Central memory CD8-positive, alpha-beta T cell (primary cell): ENCODE data around the gene RALGDS.
"Not testable (repeated sequence)": the region's sequence is repeated elsewhere in the genome, so short reads cannot be mapped to it uniquely, and the experiment has no call there.

ENCODE experiments used
- ATAC-seq: fragments of 150-1000 bp; cut with Tn5 transposase; replicated peaks from 2 replicates; pipeline ENCODE4 v1.10.0; 2022; ENCODE audit warnings: mild to moderate bottlenecking, moderate FRiP score, moderate number of reproducible peaks; ENCODE audit not compliant: poor library complexity, severe bottlenecking; ENCODE audit errors: extremely low read depth
- DNase-seq, 2 donors: peaks; one replicate each; pipeline ENCODE4 v3.0.0; 2021; ENCODE audit warnings: low spot score in 2 of 2
- H3K27ac Mint-ChIP-seq: one replicate; pipeline ENCODE4 v1.8.0; 2022; ENCODE audit warnings: low read depth, mild to moderate bottlenecking, moderate library complexity, mixed read lengths
- H3K27me3 Mint-ChIP-seq: one replicate; pipeline ENCODE4 v1.8.0; 2022; ENCODE audit warnings: mixed read lengths
- H3K36me3 Mint-ChIP-seq: one replicate; pipeline ENCODE4 v1.8.0; 2022; ENCODE audit warnings: mild to moderate bottlenecking, moderate library complexity, mixed read lengths; ENCODE audit not compliant: insufficient read depth
- H3K4me1 Mint-ChIP-seq: one replicate; pipeline ENCODE4 v1.8.0; 2022; ENCODE audit warnings: mixed read lengths
- H3K4me3 Mint-ChIP-seq: one replicate; pipeline ENCODE4 v1.8.0; 2022; ENCODE audit warnings: mild to moderate bottlenecking, moderate library complexity, mixed read lengths
- H3K9me3 Mint-ChIP-seq: one replicate; pipeline ENCODE4 v1.8.0; 2022; ENCODE audit warnings: mixed read lengths

RALGDS gene

DNA sequence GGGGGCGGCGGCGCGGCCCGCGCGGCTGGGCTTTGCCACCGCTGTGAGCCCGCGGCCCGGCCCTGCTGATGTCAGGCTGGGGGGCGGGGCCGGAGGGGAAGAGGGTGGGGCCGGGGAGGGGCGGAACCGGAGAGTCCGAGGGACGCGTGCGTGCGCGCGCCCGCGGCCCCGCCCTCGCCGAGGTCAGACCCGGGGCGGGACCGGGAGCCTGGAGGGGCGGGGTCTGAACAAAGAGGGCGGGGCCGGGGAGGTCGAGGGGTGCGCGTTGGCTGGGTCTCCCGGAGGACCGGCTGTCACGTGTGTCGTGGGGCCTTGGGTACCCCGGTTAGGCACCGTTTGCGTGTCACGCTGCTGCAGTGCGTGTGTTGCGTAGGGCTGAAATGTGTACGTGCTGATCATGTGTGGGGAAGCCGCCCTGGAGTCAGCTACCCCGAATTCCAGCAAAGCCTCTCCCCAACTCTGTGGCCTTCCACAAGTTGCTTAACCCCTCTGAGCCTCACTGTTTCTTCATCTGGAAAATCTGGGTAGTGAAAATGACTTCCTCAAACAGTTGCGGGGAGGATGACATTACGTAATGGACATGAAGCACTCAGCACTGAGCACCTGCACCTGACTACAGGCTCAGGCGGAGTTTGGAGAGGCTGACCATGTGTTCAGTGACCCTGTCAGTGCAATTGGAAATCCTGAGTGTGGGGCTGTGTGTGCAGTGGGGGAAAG, at the start of gene RALGDS:
Gene RALGDS, minus strand, starts transcription at position 43 of the 717 bp plus-strand sequence. CDS start 86 bp downstream, outside the sequence.
- Mint-ChIP-seq H3K9me3 (no peaks in the 10 kb centered on the region), H3K27me3 (no peaks in the 10 kb centered on the region), H3K27ac (peak within 1 kb of the TSS; percentile 91), H3K4me3 (peak within 1 kb of the TSS; percentile 71), H3K36me3 (peaks cover 26% of the 10 kb centered on the region), H3K4me1 (peaks cover 56% of the 10 kb centered on the region)
- ATAC-seq (peak; percentile 70), DNase-seq (peak; percentile 75 to 78)

DNA sequence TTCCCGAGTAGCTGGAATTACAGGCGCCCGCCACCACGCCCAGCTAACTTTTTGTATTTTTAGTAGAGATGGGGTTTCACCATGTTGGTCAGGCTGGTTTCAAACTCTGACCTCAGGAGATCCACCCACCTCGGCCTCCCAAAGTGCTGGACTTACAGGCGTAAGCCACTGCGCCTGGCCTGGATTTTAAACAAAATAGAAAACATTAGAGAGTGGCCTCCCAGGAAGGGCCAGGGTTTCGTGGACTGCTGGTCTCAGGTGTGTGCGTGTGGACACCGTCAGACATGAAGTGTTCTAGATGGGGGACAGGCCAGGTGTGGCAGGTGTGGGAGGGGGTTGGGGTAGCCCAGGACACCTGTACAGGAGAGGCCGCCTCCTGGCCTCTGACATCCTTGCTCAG, 49.7 kb upstream of the RALGDS start:
- H3K27ac Mint-ChIP-seq: no peak overlapping the region

DNA sequence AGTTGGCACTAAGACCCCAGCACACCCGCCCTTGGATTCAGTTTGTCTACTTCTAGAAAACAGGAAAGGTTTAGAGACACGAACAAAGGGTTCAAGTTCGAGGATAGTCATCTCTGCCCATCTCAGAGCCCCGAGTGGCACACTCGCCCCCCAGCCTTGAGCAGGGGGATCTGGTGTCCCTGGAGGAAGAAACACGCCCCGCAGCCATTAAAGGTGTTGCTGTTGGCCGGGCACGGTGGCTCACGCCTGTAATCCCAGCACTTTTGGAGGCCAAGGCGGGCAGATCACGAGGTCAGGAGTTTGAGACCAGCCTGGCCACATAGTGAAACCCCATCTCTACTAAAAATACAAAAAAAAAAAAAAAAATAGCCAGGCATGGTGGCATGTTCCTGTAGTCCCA, 48.6 kb upstream of the RALGDS start:
- H3K27me3 Mint-ChIP-seq: peaks cover 20% of the 10 kb centered on the region
- H3K9me3 Mint-ChIP-seq, H3K4me1 Mint-ChIP-seq, ATAC-seq, H3K4me3 Mint-ChIP-seq, DNase-seq, H3K36me3 Mint-ChIP-seq, H3K27ac Mint-ChIP-seq: not testable (repeated sequence)

More for the DNA sequence above, 49.7 kb upstream of the RALGDS start:
- DNase-seq: no peak
- H3K4me1 Mint-ChIP-seq: no peaks in the 10 kb centered on the region
- no peaks in the 10 kb centered on the region for H3K36me3 Mint-ChIP-seq
- no peaks in the 10 kb centered on the region for H3K9me3 Mint-ChIP-seq
- ATAC-seq: no peak
- H3K4me3 Mint-ChIP-seq: no peak overlapping the region
- H3K27me3 Mint-ChIP-seq: peaks cover 20% of the 10 kb centered on the region

DNA sequence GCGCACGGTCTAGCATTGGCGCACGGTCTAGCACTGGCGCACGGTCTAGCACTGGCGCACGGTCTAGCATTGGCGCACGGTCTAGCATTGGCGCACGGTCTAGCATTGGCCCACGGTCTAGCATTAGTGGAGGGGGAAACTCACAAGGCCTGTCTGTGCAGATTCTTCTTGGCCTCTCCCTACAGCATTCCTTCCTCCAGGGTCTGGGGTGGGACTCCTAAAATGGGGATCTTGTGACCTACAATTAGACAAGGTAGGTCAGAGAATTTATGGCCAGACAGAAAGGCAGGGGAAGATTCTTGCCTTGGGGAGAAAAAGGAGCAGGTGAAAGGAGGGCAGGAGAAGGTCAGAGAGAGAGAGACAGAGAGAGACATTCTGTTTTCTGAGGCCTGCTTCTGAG, 48.1 kb upstream of the RALGDS start:
- no peak overlapping the region for H3K27ac Mint-ChIP-seq
- ATAC-seq (no peak), DNase-seq (no peak)
- no peaks in the 10 kb centered on the region for H3K4me1 Mint-ChIP-seq
- no peak overlapping the region for H3K4me3 Mint-ChIP-seq
- H3K27me3 Mint-ChIP-seq: peaks cover 20% of the 10 kb centered on the region
- no peaks in the 10 kb centered on the region for H3K9me3 Mint-ChIP-seq
- H3K36me3 Mint-ChIP-seq: no peaks in the 10 kb centered on the region

DNA sequence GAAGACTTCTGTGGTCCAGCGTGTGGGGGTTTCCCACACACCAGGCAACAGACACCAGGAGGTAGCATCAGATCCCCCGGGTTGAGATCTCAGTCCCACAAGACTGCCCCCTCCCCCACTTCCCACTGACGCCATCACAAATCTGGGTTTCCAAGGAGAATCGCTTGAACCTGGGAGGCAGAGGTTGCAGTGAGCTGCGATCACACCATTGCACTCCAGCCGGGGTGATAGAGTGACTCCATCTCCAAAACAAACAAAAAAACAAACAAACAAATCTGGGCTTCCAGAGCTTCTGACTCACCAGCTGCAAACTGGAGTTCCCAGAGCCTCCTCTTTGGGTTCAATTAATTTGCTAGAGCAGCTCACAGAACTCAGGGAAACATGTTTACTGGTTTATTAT, 47.4 kb upstream of the RALGDS start:
- DNase-seq: no peak
- Mint-ChIP-seq H3K27ac (no peak overlapping the region), H3K4me3 (no peak overlapping the region), H3K4me1 (no peaks in the 10 kb centered on the region), H3K9me3 (no peaks in the 10 kb centered on the region), H3K27me3 (peaks cover 20% of the 10 kb centered on the region), H3K36me3 (no peaks in the 10 kb centered on the region)
- ATAC-seq: no peak

DNA sequence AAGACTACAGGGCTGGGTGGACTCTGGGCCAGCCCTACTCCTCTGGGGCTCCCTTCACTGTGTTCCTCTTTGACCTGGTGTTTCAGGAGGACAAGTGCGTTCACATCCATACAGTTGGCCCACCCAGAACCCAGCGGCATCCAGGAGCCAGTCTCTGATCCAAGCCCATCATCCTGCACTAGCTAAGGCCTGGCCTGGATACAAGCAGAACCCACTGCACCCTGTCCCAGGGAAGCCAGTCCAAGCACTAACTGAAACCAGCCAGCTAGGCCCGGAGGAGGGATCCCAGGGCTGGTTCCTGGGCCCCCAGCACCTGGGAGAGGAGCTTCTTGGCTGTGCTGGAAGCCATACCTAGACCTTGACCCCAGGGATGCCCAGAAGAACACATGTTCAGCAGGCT, 46.7 kb upstream of the RALGDS start:
- Mint-ChIP-seq H3K4me1 (no peaks in the 10 kb centered on the region), H3K9me3 (no peaks in the 10 kb centered on the region), H3K27me3 (peaks cover 20% of the 10 kb centered on the region), H3K4me3 (no peak overlapping the region), H3K36me3 (no peaks in the 10 kb centered on the region), H3K27ac (no peak overlapping the region)
- ATAC-seq (no peak), DNase-seq (no peak)

DNA sequence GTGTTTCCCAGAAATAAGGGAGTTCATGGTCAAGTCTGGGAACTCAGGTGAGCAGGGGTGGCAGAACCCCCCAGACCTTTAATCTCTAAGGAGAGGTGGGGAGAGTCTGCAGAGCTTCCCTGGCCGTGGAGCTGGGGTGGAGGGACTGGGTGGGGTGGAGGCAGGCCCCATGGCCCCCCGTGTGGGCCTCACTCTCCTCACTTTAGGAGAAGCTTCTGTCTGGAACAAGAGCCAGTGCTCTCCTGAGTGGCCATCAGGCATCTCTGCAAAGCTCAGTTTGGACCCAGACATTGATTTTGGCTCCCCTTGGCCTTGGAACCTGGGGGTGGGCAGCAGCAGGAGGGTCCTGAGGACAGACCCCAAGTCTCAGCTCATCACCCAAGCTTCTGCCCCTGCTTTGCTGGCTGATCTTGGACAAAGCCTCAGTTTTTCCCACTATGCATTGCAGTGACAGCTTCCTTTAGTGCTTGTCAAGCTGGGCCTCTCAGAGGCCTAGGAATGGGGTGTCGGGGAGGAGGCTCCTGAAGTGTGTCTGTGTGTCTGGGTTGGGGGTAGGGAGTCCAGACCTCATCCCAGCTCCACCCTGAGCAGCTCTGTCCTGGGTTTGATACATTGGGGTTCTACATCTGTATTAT, 46.2 kb upstream of the RALGDS start:
- Mint-ChIP-seq H3K9me3 (no peaks in the 10 kb centered on the region), H3K4me1 (no peaks in the 10 kb centered on the region), H3K27ac (no peak overlapping the region), H3K27me3 (peaks cover 16% of the 10 kb centered on the region), H3K4me3 (no peak overlapping the region), H3K36me3 (no peaks in the 10 kb centered on the region)
- no peak for DNase-seq
- ATAC-seq: no peak

DNA sequence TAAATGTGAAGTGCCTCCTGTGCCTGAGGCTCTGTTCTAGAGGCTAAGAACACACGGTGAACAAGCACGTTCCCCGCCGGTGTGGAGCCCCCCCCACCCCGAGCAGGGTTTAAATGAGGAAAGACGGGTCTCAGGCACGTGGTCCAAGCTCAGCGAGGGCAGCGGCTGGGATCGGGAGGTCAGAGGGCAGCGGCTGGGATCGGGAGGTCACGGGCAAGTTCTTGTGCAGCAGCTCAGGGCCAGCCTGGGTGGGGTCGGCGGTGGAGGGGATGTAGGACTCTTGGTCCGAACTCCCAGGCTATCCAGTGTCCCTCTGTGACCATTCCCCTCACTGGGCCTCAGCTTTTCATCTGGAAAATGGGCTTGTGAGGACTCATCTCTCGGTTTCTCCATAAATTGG, 45.4 kb upstream of the RALGDS start:
- no peaks in the 10 kb centered on the region for H3K4me1 Mint-ChIP-seq
- no peaks in the 10 kb centered on the region for H3K36me3 Mint-ChIP-seq
- no peaks in the 10 kb centered on the region for H3K9me3 Mint-ChIP-seq
- DNase-seq (no peak), ATAC-seq (no peak)
- no peak overlapping the region for H3K27ac Mint-ChIP-seq
- H3K27me3 Mint-ChIP-seq: peaks cover 8% of the 10 kb centered on the region
- no peak overlapping the region for H3K4me3 Mint-ChIP-seq

DNA sequence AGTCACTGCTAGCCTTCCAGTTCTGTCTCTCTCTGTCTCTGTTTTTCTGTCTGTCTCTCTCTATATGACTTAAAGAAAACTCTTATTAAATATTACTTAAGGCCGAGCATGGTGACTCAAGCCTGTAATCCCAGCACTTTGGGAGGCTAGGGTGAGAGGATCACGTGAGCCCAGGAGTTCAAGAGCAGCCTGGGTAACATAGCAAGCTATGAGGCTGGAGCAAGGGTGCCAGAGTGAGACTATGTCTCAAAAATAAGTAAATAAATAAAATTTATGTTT, 44.4 kb upstream of the RALGDS start:
- no peaks in the 10 kb centered on the region for H3K4me1 Mint-ChIP-seq
- no peak overlapping the region for H3K27ac Mint-ChIP-seq
- H3K27me3 Mint-ChIP-seq: no peaks in the 10 kb centered on the region
- ATAC-seq: no peak
- no peak for DNase-seq
- H3K9me3 Mint-ChIP-seq: no peaks in the 10 kb centered on the region
- no peaks in the 10 kb centered on the region for H3K36me3 Mint-ChIP-seq
- peak overlapping the region; percentile 5 for H3K4me3 Mint-ChIP-seq

DNA sequence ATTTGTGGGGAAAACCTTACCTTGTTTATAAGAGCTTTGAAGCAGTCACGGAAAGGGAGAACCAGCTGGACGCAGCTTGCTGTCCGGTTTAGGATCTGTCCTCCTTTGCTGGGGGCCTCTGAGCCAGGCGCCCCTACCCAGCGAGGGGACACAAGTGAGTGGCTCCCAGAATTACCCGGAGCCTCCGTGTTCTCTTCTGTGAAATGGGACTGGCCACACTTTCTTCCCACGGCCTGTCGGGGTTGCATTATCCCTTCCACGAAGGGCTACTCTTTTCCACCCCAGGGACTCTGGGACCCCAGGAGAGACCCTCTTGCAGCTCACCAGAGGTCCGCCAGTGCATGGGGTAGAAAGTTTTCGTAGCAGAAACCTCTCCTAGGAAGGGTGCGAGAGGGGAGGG, 43.2 kb upstream of the RALGDS start:
- H3K9me3 Mint-ChIP-seq: no peaks in the 10 kb centered on the region
- no peak overlapping the region for H3K27ac Mint-ChIP-seq
- no peaks in the 10 kb centered on the region for H3K36me3 Mint-ChIP-seq
- H3K27me3 Mint-ChIP-seq: no peaks in the 10 kb centered on the region
- no peak for ATAC-seq
- DNase-seq: no peak
- peak overlapping the region; percentile 71 for H3K4me3 Mint-ChIP-seq
- no peaks in the 10 kb centered on the region for H3K4me1 Mint-ChIP-seq

DNA sequence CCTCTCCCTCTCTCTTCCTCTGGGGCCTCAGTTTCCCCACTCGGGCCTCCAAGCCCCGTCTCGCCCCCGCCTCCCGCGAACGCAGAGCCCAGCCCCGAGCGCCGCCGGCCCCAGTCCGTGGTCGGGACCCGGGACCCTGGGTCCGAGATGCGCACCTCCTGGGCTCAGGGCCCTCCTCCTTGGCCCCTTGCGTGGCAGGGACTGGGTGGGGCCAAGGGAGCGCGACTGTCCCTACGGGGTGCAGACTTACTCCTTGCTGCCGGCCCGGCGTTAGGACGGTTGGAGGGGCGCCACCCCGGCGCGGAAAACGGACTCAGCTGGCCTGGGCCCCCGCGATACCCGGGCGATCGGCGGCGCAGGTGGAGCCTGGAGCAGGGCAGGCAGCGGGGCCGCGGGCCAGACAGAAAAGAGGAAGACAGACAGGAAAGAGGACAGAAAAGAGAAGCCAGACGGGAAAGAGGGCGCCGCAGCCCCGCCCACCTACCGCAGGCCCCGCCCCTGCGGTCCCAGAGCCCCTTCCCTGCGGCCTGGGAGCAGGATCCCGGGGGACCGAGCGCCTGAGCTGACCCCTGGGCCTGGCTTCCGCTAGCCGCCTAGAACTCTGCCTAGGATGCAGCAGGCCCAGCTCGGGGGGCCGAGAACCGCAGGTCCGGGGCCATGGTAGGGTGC, 42.6 kb upstream of the RALGDS start, which contains the start of gene GBGT1:
Gene GBGT1, minus strand, starts transcription at position 411 of the 669 bp plus-strand sequence. CDS start 1,502 bp downstream, outside the sequence.
- Mint-ChIP-seq H3K9me3 (no peaks in the 10 kb centered on the region), H3K27ac (peak within 1 kb of the TSS; percentile 42), H3K4me1 (no peaks in the 10 kb centered on the region), H3K27me3 (no peaks in the 10 kb centered on the region), H3K36me3 (no peaks in the 10 kb centered on the region), H3K4me3 (peak within 1 kb of the TSS; percentile 71)
- ATAC-seq (peak; percentile 10), DNase-seq (no peak)

DNA sequence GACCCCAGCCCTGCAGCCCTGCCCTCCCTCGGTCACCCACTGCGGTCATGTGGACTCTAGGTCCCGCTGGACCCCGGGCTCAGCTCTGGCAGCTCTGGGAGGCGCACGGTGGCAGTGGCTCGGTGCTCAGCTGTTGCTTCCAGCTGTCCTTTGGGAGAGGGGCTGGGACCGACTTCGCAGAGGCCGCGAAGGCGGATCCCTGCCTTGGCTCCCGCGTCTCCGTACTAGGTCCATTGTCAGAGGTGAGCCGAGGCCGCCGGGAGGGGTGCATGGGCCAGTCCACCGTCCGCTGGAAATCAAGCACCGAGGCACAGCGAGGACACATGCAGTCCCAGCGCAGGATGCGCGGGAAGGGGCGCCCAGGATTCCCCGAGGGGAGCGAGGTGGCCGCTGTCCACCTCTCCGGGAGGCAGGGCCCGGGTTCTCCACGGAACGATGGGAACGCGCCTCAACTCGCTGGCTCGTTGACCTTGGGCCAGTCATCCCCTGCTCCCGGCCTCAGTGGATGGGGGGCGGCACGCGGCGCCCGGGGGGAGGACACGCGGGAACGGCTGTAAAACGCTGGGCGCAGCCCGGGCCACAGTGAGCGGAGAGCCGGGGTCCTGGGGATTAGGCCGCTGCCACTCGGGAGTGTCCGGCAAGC, 41.9 kb upstream of the RALGDS start:
- Mint-ChIP-seq H3K4me3 (peak overlapping the region; percentile 57), H3K27me3 (no peaks in the 10 kb centered on the region), H3K9me3 (no peaks in the 10 kb centered on the region), H3K4me1 (no peaks in the 10 kb centered on the region), H3K27ac (no peak overlapping the region), H3K36me3 (no peaks in the 10 kb centered on the region)
- DNase-seq: no peak
- no peak for ATAC-seq
